GM18511 (cell line): ENCODE results near the gene MCTP2.

Experiments
- ATAC-seq: cut with Tn5 transposase; IDR thresholded peaks from one replicate; pipeline ENCODE4 v1.9.1; 2021; ENCODE audit warnings: mild to moderate bottlenecking, moderate library complexity; ENCODE audit not compliant: unreplicated experiment

The MCTP2 gene

DNA sequence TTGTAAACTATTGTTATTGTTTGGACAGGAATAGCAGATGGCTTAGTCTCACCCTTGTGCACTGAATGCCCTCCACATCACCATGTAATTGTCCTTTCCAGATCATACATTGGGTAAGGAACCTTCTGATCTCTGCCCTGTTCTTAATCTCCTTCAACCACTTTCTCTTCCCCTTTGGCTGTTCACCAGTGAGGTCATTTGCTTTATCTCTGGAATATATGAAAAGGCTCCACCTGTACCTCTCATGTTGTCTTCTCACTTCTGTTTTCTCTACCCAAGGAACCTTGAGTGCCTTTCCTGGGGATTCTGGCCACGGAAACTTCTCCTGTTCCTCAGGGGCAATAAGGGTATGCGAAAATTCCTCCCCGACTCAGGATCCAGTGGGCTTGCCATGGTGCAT, 28.5 kb downstream of the MCTP2 start:
- ATAC-seq, result peak; percentile 20

DNA sequence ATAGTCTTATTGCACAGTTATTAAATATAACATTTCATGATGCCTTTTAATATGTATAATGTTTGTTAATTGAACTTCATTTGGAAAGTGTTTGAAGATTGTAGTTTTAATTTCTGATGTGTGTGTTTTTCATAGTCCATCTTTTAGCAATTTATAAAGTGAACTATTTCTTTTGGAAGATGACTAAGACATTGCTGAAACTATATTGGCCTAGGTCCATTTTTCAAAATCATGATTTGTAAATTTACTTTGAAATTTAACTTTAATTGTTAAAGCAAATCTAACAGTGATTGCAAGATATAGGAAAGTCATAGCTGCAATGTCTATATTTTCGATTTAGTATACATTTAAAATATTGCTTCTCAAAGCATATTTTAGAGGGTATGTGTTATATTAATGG, 30.8 kb downstream of the MCTP2 start:
- no peak for ATAC-seq

DNA sequence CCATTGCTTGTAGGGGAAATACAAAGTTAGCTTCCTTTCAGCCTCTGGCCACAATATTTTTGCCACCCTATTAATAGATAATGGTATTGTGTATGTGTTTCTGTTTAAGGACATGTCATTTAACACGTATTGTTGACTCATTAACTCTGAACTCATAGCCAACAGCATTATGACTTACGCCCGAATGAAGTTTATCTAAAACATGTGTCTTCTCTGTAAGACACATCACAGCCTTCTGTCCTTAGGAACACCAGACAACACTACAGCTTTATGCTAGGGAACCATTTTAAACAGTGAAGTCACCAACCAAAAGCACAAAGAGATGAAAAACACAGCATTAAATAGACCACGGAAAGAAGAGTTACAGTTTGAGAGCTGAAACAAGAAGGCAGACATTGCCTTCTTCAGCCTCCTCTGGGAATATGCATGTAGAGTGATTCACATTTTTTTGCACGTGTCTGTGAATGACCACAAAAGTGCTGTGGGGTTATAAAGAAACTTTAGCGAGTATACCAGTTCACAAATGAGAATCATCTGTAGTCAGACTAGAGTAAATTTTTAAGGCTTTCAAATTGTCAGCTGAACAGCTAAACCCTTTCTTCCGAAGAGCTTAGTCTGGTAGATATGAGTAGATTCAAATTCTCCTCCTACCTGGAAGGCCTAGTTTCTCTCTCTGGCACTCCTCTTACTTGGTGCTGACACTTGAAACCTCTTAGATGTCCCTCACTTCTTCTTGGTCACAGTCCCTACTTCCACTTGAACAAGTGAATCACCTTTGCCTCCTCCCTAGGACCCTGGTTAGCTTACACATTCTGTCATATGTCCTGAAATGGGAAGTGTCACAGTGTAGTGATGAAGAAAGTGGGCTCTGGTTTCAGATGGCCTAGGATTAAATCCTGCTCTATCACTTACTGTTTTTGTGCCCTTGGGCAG, 32.2 kb downstream of the MCTP2 start:
- ATAC-seq, result peak; percentile 77

DNA sequence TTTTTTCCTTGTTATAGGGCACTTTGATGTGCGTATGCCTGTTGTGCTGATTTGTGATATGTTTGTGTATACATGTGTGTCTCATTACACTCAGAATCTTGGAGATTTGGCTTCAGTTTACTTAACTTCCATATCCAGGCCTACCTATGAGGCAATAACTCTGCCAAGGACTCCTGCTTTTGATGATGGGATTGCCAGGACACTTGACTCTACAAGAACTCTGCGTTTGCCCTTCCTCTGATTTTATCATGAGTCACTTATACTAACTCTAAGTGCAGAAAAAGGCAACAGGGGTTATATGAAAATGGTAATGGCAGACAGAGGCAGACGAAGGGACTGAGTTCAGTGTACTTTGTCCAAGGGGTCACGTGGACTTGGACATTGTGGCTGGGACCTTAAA, 33.6 kb downstream of the MCTP2 start:
- no peak for ATAC-seq

DNA sequence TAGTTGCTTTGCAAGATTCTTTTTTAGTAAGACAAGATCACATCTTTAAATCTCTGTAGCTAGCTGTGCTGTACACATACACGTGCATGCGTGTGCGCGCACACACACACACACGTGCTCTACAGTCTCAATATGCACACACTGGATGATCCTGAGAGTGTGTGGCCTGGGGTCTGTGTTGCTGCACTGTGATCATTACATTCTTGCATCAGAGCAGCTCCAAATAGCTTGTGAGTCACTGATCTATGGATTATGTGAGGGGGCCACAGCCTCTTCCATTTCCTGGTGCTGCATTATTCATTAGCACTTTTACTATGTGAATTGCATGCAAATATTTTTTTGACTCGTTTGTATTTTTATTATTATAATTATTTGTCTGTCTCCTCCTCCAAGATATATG, 34.6 kb downstream of the MCTP2 start:
- ATAC-seq, result no peak

DNA sequence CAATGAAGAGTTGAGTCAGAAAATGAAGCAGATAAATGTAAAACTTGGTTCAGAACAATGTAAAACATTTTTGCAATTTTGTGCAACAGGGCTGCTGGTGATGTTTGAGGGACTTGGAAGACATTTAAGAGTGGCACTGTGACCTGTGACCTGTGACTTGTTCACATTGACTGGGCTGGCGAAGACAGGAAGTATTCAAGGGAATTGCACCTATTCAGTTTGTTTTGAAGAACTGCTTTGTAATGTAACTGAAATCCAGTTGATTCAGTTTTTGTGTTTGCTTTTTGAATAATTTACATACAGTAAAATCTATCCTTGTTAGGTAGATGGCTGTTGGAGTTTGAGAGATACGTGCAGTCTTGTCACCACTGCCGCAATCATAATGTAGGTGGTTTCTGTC, 35.4 kb downstream of the MCTP2 start:
- ATAC-seq, result no peak

DNA sequence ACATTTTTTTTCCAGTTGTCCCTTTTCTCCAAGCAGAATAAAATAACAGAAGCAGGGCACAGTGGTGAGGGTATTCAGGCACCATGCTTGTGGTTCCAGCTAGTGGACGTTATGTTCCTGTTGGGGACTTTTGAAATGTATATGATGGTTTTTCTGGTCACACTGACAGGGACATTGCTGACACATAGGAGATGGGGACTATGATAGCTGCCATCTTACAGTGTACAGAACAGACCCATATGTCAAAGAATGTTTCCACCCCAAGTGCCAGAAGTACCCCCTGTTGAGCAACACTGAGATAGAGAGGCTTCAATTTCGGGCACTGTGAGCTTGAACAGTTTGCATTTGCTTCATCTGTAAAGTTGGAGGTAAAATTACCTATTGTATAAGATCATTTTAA, 38.6 kb downstream of the MCTP2 start:
- ATAC-seq, result no peak

DNA sequence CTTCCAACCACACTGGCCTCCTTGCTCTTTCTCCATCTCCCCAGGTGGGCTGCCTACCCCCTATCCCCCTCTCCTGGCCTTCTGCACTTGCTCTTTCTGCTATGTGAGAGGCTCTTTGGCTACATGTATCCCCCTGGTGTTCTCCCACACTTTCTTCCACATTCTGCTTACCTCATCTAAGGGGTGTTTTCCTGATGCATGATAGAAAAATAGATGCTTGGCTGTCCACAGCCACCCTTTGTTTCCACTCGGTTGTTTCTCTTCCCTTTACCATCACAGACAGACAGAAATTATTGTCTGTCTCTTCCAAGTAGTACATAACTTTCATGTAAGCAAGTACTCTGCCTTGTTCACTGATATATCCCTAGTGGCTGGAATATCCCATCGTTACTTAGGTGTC, 39.2 kb downstream of the MCTP2 start:
- no peak for ATAC-seq

DNA sequence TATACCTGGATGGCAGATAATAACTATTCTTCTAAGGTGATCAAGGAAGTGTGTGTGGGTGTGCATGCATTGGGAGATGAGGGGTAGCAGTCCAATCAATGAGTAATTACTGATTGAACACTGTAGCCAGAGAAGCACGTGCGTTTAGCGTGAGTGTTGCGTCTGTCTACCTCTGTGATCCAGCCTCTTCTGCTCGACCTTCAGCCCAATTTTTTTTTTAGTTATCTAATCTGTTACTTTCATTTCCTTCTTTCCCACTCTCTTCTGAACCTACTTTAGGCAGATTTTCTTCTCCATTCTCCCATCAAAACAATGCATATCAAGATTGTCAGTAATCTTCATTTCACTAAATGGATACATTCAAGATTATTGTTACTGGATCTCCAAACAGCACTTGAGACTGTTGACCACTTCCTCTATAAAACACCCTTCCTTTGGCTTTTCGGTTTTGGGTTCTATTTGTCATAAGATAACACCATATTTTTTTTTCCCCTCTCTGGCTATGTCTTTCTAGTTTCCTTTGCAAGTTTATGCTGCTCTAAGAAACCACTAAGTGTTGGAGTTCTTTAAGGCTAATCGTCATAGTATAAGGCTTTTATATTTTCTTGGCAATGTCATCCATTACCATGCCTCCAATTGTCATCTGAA, 41.0 kb downstream of the MCTP2 start:
- peak; percentile 88 for ATAC-seq

DNA sequence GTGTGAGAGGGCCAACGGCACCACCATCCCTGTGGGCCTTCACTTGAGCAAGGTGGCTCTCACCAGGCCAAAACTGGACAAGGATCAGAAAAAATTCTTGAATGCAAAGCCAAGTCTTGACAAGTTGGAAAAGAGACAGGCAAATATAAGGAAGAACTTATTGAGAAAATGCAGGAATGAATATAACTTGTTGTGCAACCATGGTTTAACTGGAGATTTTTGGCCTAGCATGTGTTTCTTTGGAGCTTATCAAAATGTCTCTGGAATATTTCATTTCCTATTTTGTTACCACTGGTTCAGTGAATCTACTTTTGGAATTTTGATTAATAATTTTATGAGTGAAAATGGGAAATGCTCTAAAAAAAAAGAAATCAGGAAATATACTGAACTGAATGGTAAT, 42.5 kb downstream of the MCTP2 start:
- ATAC-seq, result no peak

DNA sequence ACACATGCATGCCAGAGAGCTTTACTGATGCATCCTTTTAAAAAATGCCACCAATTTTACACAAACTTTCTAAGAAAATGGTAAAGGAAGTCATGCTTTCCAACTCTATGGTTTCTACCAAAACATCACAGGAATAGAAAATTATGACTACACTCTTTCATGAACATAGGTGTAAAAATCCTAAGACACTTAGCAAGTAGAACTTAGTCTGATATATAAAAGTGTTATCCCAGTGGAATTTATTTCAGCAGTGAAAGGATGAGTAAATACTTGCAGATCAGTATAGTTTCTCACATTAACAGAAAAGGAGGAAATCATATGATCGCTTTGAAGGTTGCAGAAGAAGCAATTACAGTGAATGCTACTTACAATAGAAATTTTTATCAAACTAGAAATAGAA, 43.4 kb downstream of the MCTP2 start:
- ATAC-seq, result no peak

DNA sequence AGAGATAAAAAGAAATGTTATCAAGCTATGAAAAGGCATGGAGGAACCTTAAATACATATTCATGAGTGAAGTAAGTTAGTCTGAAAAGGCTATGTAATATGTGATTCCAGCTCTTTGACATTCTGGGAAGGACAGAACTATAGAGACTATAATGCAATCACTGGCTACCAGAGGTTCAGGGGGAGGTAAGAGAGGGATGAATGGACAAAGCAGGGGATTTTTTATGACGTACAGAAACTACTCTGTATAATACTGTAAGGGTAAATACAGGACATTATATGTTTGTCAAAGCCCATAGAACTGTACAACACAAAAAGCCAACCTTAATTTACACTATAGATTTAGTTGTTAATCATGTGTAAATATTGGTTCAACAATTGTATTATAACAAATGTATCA, 46.1 kb downstream of the MCTP2 start:
- ATAC-seq, result no peak

DNA sequence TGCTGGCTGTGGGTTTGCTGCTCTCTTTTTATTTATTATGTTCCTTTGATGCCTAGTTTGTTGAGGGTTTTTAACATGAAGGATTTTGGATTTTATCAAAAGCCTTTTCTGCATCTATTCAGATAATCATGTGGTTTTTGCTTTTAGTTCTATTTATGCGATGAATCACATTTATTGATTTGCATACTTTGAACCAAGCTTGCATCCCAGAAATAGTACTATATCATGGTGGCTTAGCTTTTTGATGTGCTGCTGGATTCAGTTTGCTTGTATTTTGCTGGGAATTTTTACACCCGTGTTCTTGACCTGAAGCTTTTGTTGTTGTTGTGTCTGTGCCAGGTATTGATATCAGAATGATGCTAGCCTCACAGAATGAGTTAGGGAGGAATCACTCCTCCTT, 48.4 kb downstream of the MCTP2 start:
- no peak for ATAC-seq

DNA sequence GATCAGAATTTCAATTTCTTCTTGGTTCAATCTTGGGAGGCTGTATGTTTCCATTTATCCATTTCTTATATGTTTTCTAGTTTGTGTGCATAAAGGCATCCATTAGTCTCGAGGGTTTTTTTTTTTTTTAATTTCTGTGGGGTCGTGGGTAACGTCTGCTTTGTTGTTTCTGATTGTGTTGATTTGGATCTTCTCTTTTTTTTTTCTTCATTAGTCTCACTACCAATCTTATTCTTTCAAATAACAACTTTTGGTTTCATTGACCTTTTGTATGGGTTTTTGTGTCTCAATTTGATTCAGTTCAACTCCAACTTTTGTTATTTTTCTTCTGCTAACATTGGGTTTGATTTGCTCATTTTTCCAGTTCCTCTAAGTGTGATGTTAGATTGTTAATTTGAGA, 48.9 kb downstream of the MCTP2 start:
- no peak for ATAC-seq

DNA sequence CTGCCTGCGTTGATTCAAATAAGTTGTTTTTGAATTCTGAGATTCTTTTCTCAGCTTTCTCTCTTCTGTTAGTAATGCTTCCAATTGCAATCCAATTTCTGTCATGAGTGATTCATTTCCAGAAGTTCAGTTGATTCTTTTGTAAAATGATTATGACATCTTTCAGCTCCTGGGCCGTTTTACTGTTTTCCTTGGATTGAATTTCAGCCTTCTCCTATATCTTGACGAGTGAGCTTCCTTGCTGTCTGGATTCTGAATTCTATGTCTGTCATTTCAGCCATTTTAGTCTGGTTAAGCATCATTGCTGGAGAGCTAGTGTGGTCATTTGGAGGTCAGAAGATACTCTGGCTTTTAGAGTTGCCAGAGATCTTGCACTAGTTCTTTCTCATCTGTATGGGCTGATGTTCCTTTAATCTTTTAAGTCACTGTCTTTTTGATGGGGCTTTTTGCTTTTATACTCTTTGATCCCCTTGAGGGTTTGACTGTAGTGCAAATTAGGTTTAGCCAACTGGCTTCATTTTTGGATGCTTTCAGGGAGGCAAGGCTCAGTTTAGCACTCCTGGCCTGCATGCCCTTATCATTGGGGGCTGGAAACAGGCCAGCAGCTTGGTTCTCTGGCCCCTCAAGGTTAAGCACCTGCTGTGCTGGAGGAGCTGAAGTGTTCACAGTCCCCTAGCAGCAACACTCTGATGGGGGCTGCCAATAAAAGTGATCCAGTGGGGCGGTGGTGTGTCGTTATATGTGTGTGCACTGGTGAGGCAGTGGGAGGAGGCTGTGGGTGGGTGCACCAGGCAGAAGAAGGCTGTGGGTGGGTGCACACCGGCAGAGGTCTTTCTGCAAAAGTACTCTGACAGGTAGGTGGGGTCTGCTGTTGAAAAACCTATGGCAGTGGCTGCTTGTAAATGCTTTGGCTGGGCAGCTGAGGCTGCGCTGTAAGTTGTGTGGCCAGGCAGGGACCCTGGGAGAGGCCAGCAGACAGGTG, 51.2 kb downstream of the MCTP2 start:
- ATAC-seq, result no peak

DNA sequence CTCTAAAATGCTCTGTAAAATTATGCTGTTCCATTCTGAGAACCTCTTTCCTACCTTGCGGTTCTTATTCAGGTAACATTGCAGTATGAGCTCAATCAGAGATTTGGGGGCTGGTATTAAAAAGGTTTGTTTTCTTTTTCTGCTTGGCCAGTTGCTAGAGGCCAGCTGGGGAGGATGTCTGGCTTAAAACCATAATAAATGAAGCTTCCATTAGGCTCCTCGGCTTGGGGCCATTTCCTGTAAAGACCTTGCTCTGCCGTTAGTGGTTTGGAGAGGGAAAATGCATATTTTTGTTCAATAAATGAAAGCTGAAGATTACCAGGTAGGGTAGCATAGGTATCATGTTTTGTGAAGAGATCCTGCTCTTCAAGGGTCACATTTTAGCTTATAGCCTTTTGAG, 55.2 kb downstream of the MCTP2 start:
- no peak for ATAC-seq

DNA sequence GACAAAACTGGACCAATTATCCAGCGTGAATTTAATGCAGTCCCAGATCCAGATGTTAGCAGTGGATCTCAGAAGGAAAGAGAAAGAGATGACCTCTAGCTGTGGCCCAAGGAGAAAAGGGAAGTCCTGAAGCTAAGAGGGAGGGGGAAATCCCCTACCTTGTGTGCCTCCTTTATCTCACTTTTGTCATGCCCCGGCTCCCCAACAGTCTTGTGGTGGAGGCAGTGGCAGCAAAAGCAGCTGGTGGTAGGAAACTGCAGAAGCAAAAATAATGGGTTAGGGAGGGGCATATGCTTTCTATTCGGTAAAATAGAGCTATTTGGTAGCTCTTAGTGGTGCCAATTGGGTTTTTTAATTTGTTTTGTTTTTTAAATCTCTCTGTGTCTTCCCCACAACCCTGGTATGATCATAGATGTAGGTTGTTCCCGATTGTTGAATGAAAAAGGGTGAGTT, 56.5 kb downstream of the MCTP2 start:
- peak; percentile 100 for ATAC-seq

DNA sequence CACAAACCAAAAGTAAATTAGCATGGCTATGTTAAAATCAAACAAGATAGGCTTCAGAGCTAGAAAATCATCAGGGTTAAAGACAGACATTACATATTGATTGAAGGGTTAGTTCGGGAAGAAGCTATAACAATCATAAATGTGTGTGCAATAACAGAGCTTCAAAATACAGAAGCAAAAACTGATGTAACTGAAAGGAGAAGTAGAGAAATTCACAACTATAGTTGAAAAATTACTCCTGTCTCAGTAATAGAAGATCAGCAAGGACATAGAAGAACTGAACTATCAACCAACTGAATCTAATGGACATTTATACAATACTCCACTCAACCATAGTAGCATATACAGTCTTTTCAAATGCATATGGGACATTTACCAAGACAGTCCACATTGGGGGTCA, 59.4 kb downstream of the MCTP2 start:
- ATAC-seq, result no peak

DNA sequence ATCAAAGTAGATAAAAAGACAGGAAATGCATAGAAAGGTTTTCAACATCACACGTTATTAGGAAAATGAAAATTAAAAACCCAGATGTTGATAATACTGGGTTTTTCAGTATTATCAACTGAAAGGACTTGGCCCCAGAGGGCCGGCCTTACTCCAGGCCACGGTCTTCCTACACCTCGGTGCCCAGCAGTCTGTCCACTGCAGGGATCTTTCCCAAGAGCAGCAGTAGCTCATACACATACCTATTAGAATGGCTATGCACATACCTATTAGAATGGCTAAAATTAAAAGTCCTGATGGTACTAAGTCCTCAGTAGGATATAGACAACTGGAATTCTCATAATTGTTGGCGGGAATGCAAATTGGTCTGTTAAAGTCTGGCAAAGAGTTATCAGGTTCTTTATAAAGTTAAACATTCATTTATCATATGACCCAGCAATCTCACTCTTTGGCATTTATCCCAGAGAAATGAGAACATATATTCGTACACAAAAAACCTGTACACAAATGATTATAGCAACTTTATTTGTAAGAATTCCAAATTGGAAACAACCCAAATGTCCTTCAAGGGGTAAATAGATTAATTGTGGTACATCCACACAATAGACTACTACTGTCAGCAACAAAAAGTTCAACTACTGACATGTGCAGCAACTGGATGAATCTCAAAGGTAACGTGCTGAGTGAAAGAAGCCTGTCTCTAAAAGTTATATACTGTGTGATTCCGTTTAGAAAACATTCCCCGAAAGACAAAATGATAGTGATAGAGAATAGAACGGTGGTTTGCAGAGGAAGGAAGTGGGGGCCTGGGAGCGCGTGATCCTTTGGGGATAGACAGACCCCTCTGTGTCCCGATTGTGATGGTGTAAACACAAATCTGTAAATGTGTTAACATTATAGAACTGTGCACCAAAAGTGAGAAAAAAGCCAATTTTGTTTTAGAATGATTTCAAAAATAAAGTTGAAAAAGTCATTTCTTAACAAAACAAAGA, 62.3 kb downstream of the MCTP2 start:
- no peak for ATAC-seq

DNA sequence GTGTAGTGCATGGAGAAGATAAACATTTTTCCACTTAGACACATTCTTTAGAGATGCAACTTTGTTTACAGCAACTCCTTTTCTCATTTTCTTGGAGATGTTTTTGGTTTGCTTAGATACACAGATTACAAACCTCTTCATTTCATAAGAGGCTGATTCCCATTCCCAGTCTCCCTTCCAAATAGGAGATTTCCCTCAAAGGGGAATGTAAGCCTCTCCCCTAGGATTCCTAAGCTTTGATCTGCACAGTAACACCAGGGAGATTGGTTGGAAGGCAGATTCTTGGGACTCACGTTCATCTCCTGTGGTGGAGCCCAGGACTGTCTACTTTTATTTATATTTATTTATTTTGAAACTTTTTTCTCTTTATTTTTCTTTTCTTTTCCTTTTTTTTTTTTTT, 63.2 kb downstream of the MCTP2 start:
- no peak for ATAC-seq
